GM12878 (cell line): ENCODE measurements around the gene APLP1. TPM values are rescaled to one million over a fixed set of nuclear protein-coding genes. Genes with fewer than 3 reads are reported as not detected.
"Not testable (repeated sequence)": the region's sequence is repeated elsewhere in the genome, so short reads cannot be mapped to it uniquely, and the experiment has no call there.

Experiments
- ATAC-seq: fragments of 200-7000 bp; cut with Tn5 transposase; 3 replicates; pipeline ENCODE4 v1.9.1; 2020; ENCODE audit warnings: mild to moderate bottlenecking, moderate library complexity
- BruUV-seq: library from RNA; stranded (reverse); fragments of 400-500 nt; replicated peaks from 2 replicates; lab custom pipeline; 2021; lab: Mats Ljungman, UMichigan
- CTCF ChIA-PET: fragments of 300-600 bp; sonication (Branson Sonifier 250); formaldehyde crosslinking; extraction: SDS; loops from one replicate; lab custom pipeline; 2021; ENCODE audit warnings: inconsistent platforms; lab: Yijun Ruan, JAX
- POLR2A ChIA-PET: fragments of 350-600 bp; formaldehyde crosslinking; extraction: SDS; loops from one replicate; lab custom pipeline; 2021; ENCODE audit warnings: inconsistent platforms; lab: Charles Lee
- RAD21 ChIA-PET: fragments of 300-600 bp; sonication (Branson Sonifier 250); formaldehyde crosslinking; loops from one replicate; lab custom pipeline; 2023; ENCODE audit warnings: antibody characterized with exemption; ENCODE audit not compliant: unreplicated experiment; lab: Charles Lee
- SMC1A ChIA-PET: fragments of 300-600 bp; sonication (Branson Sonifier 250); formaldehyde crosslinking; loops from one replicate; lab custom pipeline; 2023; ENCODE audit not compliant: unreplicated experiment, uncharacterized antibody; lab: Charles Lee
- DNase-seq: peaks from one replicate; pipeline ENCODE4 v3.0.0-alpha.2; 2011; ENCODE audit warnings: low read depth, low spot score
- FAIRE-seq: peaks from 3 replicates; lab custom pipeline; 2011; peaks lifted over from hg19 to GRCh38; lab: Jason Lieb, UNC
- H2AFZ ChIP-seq: 2 replicates; pipeline ENCODE4 v1.6.0; 2011; ENCODE audit warnings: low read depth, low read length, control low read depth; ENCODE audit not compliant: control insufficient read depth
- H3K27ac ChIP-seq: 2 replicates; pipeline ENCODE4 v1.5.1; 2011; ENCODE audit warnings: control low read depth; ENCODE audit not compliant: control insufficient read depth, insufficient read depth
- H3K27me3 ChIP-seq, 2 experiments: replicated peaks in 1 of 2; 2 replicates each; pipeline versions ENCODE4 v1.6.0 to v1.6.1; 2011; ENCODE audit warnings: low read length in 1 of 2; ENCODE audit not compliant: control insufficient read depth in 2 of 2, insufficient read depth in 2 of 2
- H3K36me3 ChIP-seq, 2 experiments: 2 replicates each; pipeline ENCODE4 v1.5.1; 2011; ENCODE audit warnings: low read length in 1 of 2; ENCODE audit not compliant: control insufficient read depth in 2 of 2, insufficient read depth in 2 of 2
- H3K4me1 ChIP-seq: 2 replicates; pipeline ENCODE4 v1.6.1; 2011; ENCODE audit warnings: mild to moderate bottlenecking, low read length, moderate library complexity, mixed read lengths; ENCODE audit not compliant: control insufficient read depth, insufficient read depth
- H3K4me2 ChIP-seq: 2 replicates; pipeline ENCODE4 v1.6.0; 2011; ENCODE audit warnings: control low read depth; ENCODE audit not compliant: control insufficient read depth, insufficient read depth
- H3K4me3 ChIP-seq: fragments of 200-600 bp; sonication (generic); 2 replicates; pipeline ENCODE4 v1.5.1; 2016
- H3K79me2 ChIP-seq: 2 replicates; pipeline ENCODE4 v1.6.0; 2011; ENCODE audit warnings: low read length; ENCODE audit not compliant: control insufficient read depth, insufficient read depth
- H3K9ac ChIP-seq: 2 replicates; pipeline ENCODE4 v1.8.0; 2011; ENCODE audit warnings: low read length, control low read depth, mixed read lengths; ENCODE audit not compliant: control insufficient read depth, insufficient read depth
- H3K9me3 ChIP-seq: replicated peaks from 3 replicates; pipeline ENCODE4 v1.5.1; 2011; ENCODE audit warnings: mild to moderate bottlenecking, low read length; ENCODE audit not compliant: control insufficient read depth, insufficient read depth
- H4K20me1 ChIP-seq: 2 replicates; pipeline ENCODE4 v1.6.0; 2011; ENCODE audit not compliant: control insufficient read depth, insufficient read depth
- CEBPB ChIP-seq, 2 experiments: fragments of 150-350 bp in 1 of 2; IDR thresholded peaks; 2 replicates each; pipeline ENCODE4 v1.6.1; 2012 to 2014; ENCODE audit warnings: low read depth in 2 of 2, low read length in 2 of 2, borderline replicate concordance in 1 of 2, inconsistent platforms in 1 of 2
- MTA2 ChIP-seq: fragments of 450-650 bp; IDR thresholded peaks from 2 replicates; pipeline ENCODE4 v1.6.1; 2016; ENCODE audit warnings: low read depth, mild to moderate bottlenecking, moderate library complexity
- MYB ChIP-seq: fragments of 150-350 bp; IDR thresholded peaks from 2 replicates; pipeline ENCODE4 v1.6.1; 2014; ENCODE audit warnings: mild to moderate bottlenecking, low read depth, low read length, borderline replicate concordance
- POLR2AphosphoS5 ChIP-seq: IDR thresholded peaks from 2 replicates; pipeline ENCODE4 v1.6.1; 2011; ENCODE audit warnings: mild to moderate bottlenecking, low read length, inconsistent platforms
- POU2F2 ChIP-seq: IDR thresholded peaks from 3 replicates; pipeline ENCODE4 v1.6.1; 2011; ENCODE audit warnings: low read depth, mild to moderate bottlenecking, low read length, borderline replicate concordance
- ZBTB4 ChIP-seq: fragments of 450-650 bp; formaldehyde crosslinking; IDR thresholded peaks from 2 replicates; pipeline ENCODE4 v1.4.0; 2022; ENCODE audit warnings: mild to moderate bottlenecking, moderate library complexity
- ZSCAN29 ChIP-seq: fragments of 450-650 bp; IDR thresholded peaks from 2 replicates; pipeline ENCODE4 v1.6.1; 2017; ENCODE audit warnings: mild to moderate bottlenecking, moderate library complexity
- WGBS: methylation state at CpG from one replicate; pipeline ENCODE4 v1.1.6; 2016; ENCODE audit warnings: low lambda C conversion rate; ENCODE audit not compliant: insufficient replicate concordance, insufficient coverage; ENCODE audit errors: missing lambda C conversion rate; 5-methylcytosine and 5-hydroxymethylcytosine counted together
- in situ Hi-C: fragments of 300-500 bp; cut with MboI; formaldehyde crosslinking; loops from 9 replicates; pipeline ENCODE4 v1.14.3; 2018; ENCODE audit warnings: mixed read lengths
- intact Hi-C: fragments of 100-400 bp; cut with micrococcal nuclease; formaldehyde crosslinking; loops from one replicate; pipeline ENCODE4 v1.14.2; 2022; ENCODE audit not compliant: unreplicated experiment
- polyA plus RNA-seq, 11 experiments: library from polyadenylated mRNA; depleted of rRNA in 4 of 11; unstranded in 6 of 11; stranded (reverse) in 5 of 11; fragments of >200 nt; fragmentation: Nextera tagmentation in 4 of 11; fragmentation: Illumina TruSeq in 1 of 11; extraction: Ambion mirVana in 4 of 11; extraction: Trizol in 1 of 11; gene quantifications; 1 replicate in 1 of 11; 2 replicates in 10 of 11; pipeline versions ENCODE4 v1.2.1 to v1.2.3, GENCODE V29; 2011 to 2016; ENCODE audit warnings: inconsistent platforms in 2 of 11, missing spikeins in 2 of 11, low read depth in 1 of 11
- total RNA-seq, 4 experiments: library from RNA; depleted of rRNA in 3 of 4; stranded (reverse); fragments of >200 nt in 3 of 4; fragmentation: Illumina TruSeq in 1 of 4; extraction: Trizol in 1 of 4; gene quantifications; 2 replicates each; pipeline versions ENCODE4 v1.2.1 to v1.2.3, GENCODE V29; 2013 to 2021
- TF ChIP-seq, protein P1 (sequence below): IDR thresholded peaks from 2 replicates; pipeline ENCODE4 v1.6.1; 2012; ENCODE audit warnings: low read depth, low read length, improper control_type of control experiment

Gene APLP1
- total and polyA plus RNA-seq, 10 of the 15 experiments (the other 5 are each of a cell fraction or from before 2014, with no cell fraction given): 0.07 to 2.2 (median 0.91) TPM; not detected in 1

GRCh38 chr19:35891819-35892218 lies 23.4 kb downstream of the APLP1 start:
- ChIA-PET CTCF (interaction anchor here (0.7 to 2.3 kb wide), 2 partner anchors 10 to 197 kb away, joined by 3 to 9 read pairs; no protein-coding TSS in a partner anchor), POLR2A (interaction anchor here (0.7 kb wide), 2 partner anchors 163 to 261 kb away, joined by 3 read pairs; no protein-coding TSS in a partner anchor), SMC1A (interaction anchor here (1.2 to 1.5 kb wide), 3 partner anchors 8 to 39 kb away, joined by 3 to 5 read pairs (median 3); no protein-coding TSS in a partner anchor), RAD21 (interaction anchor here (1.3 to 4.0 kb wide), 2 partner anchors 37 to 39 kb away, joined by 6 to 19 read pairs; no protein-coding TSS in a partner anchor)
- ATAC-seq, H3K9ac ChIP-seq, in situ Hi-C loops, intact Hi-C loops, H2AFZ ChIP-seq, H3K27ac ChIP-seq, H3K4me3 ChIP-seq, H3K4me1 ChIP-seq, BruUV-seq, H3K4me2 ChIP-seq, H3K9me3 ChIP-seq, DNase-seq, H3K27me3 ChIP-seq, H4K20me1 ChIP-seq, FAIRE-seq, H3K79me2 ChIP-seq: not testable (repeated sequence)
- WGBS: 95% methylated on average over 3 of the region's 3 CpGs
- peaks cover 29 to 43% of the 10 kb centered on the region in 2 experiments for H3K36me3 ChIP-seq
- TF ChIP-seq POLR2AphosphoS5: peak; percentile 38; the same call in 1 of the 2 replicates

DNA sequence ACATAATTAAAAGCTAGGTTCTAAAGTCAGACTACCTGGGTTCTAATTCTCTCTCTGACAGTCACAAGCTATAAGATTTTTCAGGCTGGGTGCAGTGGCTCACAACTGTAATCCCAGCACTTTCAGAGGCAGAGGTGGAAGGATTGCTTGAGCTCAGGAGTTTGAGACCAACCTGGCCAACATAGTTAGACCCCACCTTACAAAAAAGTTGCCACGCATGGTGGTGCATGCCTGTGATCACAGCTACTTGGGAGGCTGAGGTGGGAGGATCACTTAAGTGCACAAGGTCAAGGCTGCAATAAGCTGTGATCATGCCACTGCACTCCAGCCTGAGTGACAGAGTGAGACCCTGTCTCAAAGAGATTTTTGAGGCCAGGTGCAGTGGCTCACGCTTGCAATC lies 26.0 kb downstream of the APLP1 start:
- no peak for TF ChIP-seq POU2F2
- no peak for TF ChIP-seq CEBPB (IDR thresholded peaks at IDR 0.05; ENCODE audit: borderline replicate concordance in 1 of 2, low read depth in 2 of 2, low read length in 2 of 2)
- no peak for TF ChIP-seq MTA2
- TF ChIP-seq, protein P1, sequence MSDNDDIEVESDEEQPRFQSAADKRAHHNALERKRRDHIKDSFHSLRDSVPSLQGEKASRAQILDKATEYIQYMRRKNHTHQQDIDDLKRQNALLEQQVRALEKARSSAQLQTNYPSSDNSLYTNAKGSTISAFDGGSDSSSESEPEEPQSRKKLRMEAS: no peak
- no peak for TF ChIP-seq ZSCAN29
- no peak for TF ChIP-seq MYB
- TF ChIP-seq ZBTB4: no peak
- TF ChIP-seq, all 136 proteins: peak for 0
- Histone ChIP-seq H3K36me3 (peaks cover 22 to 36% of the 10 kb centered on the region in 2 experiments; a peak in 3 of 4 replicates), H3K4me2 (no peak overlapping the region), H3K27ac (no peak overlapping the region), H3K4me1 (peaks cover 3% of the 10 kb centered on the region; the same call in 1 of the 2 replicates), H4K20me1 (no peaks in the 10 kb centered on the region), H3K27me3 (no peaks in the 10 kb centered on the region), H3K4me3 (no peak overlapping the region), H3K79me2 (peaks cover 22% of the 10 kb centered on the region), H3K9me3 (no peaks in the 10 kb centered on the region), H3K9ac (no peak overlapping the region), H2AFZ (no peak overlapping the region)
- no peak for DNase-seq
- no TSS peak for BruUV-seq
- WGBS: 97% methylated on average over 2 of the region's 2 CpGs
- CTCF ChIA-PET: interaction anchor here (1.3 to 3.2 kb wide), 2 partner anchors 12 to 37 kb away, joined by 11 to 20 read pairs; no protein-coding TSS in a partner anchor
- SMC1A ChIA-PET: interaction anchor here (0.6 to 2.0 kb wide), 7 partner anchors 10 to 275 kb away, joined by 3 to 6 read pairs (median 3); no protein-coding TSS in a partner anchor
- no peak for FAIRE-seq
- intact Hi-C loops (no loop called here), in situ Hi-C loops (no loop called here)
- no peak for ATAC-seq
- RAD21 ChIA-PET: interaction anchor here (1.3 to 4.0 kb wide), 2 partner anchors 11 to 37 kb away, joined by 5 to 19 read pairs; no protein-coding TSS in a partner anchor
- POLR2A ChIA-PET: interaction anchor here (1.5 kb wide), 1 partner anchor 8 kb away, joined by 4 read pairs; no protein-coding TSS in a partner anchor
